Adrenal gland (tissue), 12 donors: ENCODE results near the gene MBD2. TPM values are rescaled to one million over a fixed set of nuclear protein-coding genes. Genes with fewer than 3 reads are reported as not detected.
"Not testable (repeated sequence)": the region's sequence is repeated elsewhere in the genome, so short reads cannot be mapped to it uniquely, and the experiment has no call there.

Source experiments
- DNase-seq, 7 donors: peaks; one replicate each; pipeline ENCODE4 v3.0.0-alpha.2; 2019 to 2020
- H3K27ac ChIP-seq, 5 donors: fragments of 200-600 bp; sonication (generic) in 4 of 5; 1 replicate in 3 of 5; 2 replicates in 2 of 5; pipeline versions ENCODE4 v1.5.1 to v1.8.0; 2016 to 2020; ENCODE audit warnings: mild to moderate bottlenecking in 1 of 5
- H3K27me3 ChIP-seq: fragments of 200-600 bp; 2 replicates; pipeline ENCODE4 v1.8.0; 2021
- H3K36me3 ChIP-seq, 2 donors: fragments of 200-600 bp; replicated peaks in 1 of 2; 1 replicate in 1 of 2; 2 replicates in 1 of 2; pipeline versions ENCODE4 v1.5.1 to v1.8.0; 2018 to 2022
- H3K4me1 ChIP-seq, 2 donors: fragments of 200-600 bp; replicated peaks in 1 of 2; 1 replicate in 1 of 2; 2 replicates in 1 of 2; pipeline versions ENCODE4 v1.5.1 to v1.8.0; 2018 to 2021
- H3K4me3 ChIP-seq, 4 donors: fragments of 200-600 bp; sonication (generic) in 3 of 4; one replicate each; pipeline ENCODE4 v1.5.1; 2016 to 2018
- H3K9me3 ChIP-seq, 3 donors: fragments of 200-600 bp; sonication (generic) in 1 of 3; replicated peaks in 1 of 3; 1 replicate in 2 of 3; 2 replicates in 1 of 3; pipeline versions ENCODE4 v1.5.1 to v1.8.0; 2016 to 2021
- CTCF ChIP-seq, 6 experiments: fragments of 450-650 bp in 4 of 6; fragments of 200-600 bp in 2 of 6; sonication (generic) in 1 of 6; IDR thresholded peaks; 1 replicate in 5 of 6; 2 replicates in 1 of 6; pipeline versions ENCODE4 v1.5.1 to v1.8.0; 2016 to 2021; ENCODE audit warnings: antibody characterized with exemption in 6 of 6, mild to moderate bottlenecking in 2 of 6, moderate library complexity in 1 of 6
- POLR2A ChIP-seq, 2 donors: fragments of 450-650 bp; IDR thresholded peaks; one replicate each; pipeline ENCODE4 v1.6.1; 2017; ENCODE audit warnings: antibody characterized with exemption in 2 of 2, mild to moderate bottlenecking in 2 of 2, moderate library complexity in 1 of 2
- WGBS, 4 donors: extraction: QIAGEN DNeasy Blood & Tissue Kit in 2 of 4; methylation state at CpG; one replicate each; pipeline versions ENCODE4 v1.1.5 to v1.1.7; 2013 to 2017; 5-methylcytosine and 5-hydroxymethylcytosine counted together
- intact Hi-C, 2 donors: fragments of 100-400 bp; cut with DNase I; formaldehyde crosslinking; loops; one replicate each; pipeline versions ENCODE4 v1.14.1 to v1.15.0; 2022 to 2023
- polyA plus RNA-seq, 3 donors: library from polyadenylated mRNA; stranded (reverse); fragments of 200-250 nt in 2 of 3; fragments of 350-450 nt in 1 of 3; fragmentation: Illumina TruSeq in 1 of 3; extraction: RNeasy Lipid Tissue Mini Kit (QIAGEN cat#74804) in 1 of 3; gene quantifications; one replicate each; pipeline ENCODE4 v1.2.3, GENCODE V29; 2013 to 2014
- total RNA-seq, 9 donors: library from RNA; depleted of rRNA in 4 of 9; stranded (reverse); fragments of >200 nt in 4 of 9; fragments of 120-200 nt in 1 of 9; fragmentation: NEBNext Ultra II Directional in 1 of 9; extraction: Animal tissue kit (Norgen Biotek cat#: 25700) in 1 of 9; gene quantifications; one replicate each; pipeline versions ENCODE4 v1.1.0 to v1.2.4, GENCODE V29; 2013 to 2023
- donor health status: healthy with polysubstance abuse.
- donor health status: Bipolar disorder and iron deficiency.
- donor health status: DM: yes; HTN: yes; CAD: no.
- donor health status: DM: no; HTN: no; CAD: no.
- donor health status: DM: no; HTN: no; CAD: no.
- donor health status: DM: yes; HTN: yes; CAD: no.

Gene MBD2
- total and polyA plus RNA-seq, 12 donors: 13.5 to 70.8 (median 30.1) TPM

GRCh38 chr18:54205959-54206358, 18.5 kb downstream of the MBD2 start:
- H3K27ac ChIP-seq: peak overlapping the region in 2 of 5 donors; percentile 18 to 27

GRCh38 chr18:54205448-54205847, 19.0 kb downstream of the MBD2 start:
- H3K27me3 ChIP-seq, H3K27ac ChIP-seq, DNase-seq, intact Hi-C loops, H3K9me3 ChIP-seq, H3K4me3 ChIP-seq: not testable (repeated sequence)
- Histone ChIP-seq H3K4me1 (peaks cover 12 to 38% of the 10 kb centered on the region in 2 donors), H3K36me3 (peaks cover 0 to 22% of the 10 kb centered on the region in 2 donors)
- WGBS, 4 donors: 86 to 92% (median 88%) methylated on average over 6 of the region's 6 CpGs

More at GRCh38 chr18:54205959-54206358, 18.5 kb downstream of the MBD2 start:
- intact Hi-C loops: no loop called here
- Histone ChIP-seq H3K36me3 (peaks cover 0 to 22% of the 10 kb centered on the region in 2 donors), H3K4me3 (peak overlapping the region in 1 of 4 donors; percentile 12), H3K9me3 (no peaks in the 10 kb centered on the region), H3K4me1 (peaks cover 12 to 39% of the 10 kb centered on the region in 2 donors), H3K27me3 (no peaks in the 10 kb centered on the region)
- DNase-seq: no peak
- TF ChIP-seq POLR2A (IDR thresholded peaks at IDR 0.05) (no peak), CTCF (IDR thresholded peaks at IDR 0.05) (no peak)
- WGBS, 4 donors: 11 to 21% (median 16%) methylated on average over 1 of the region's 1 CpG

GRCh38 chr18:54204883-54205282, 19.6 kb downstream of the MBD2 start:
- no peaks in the 10 kb centered on the region for H3K9me3 ChIP-seq
- DNase-seq: no peak
- intact Hi-C loops: no loop called here
- H3K27ac ChIP-seq: no peak overlapping the region
- H3K27me3 ChIP-seq: no peaks in the 10 kb centered on the region
- H3K4me3 ChIP-seq: no peak overlapping the region
- TF ChIP-seq CTCF (IDR thresholded peaks at IDR 0.05) (no peak), POLR2A (IDR thresholded peaks at IDR 0.05) (no peak)
- H3K4me1 ChIP-seq: peaks cover 12 to 32% of the 10 kb centered on the region in 2 donors
- 96 to 99% (median 97%) methylated on average over 5 of the region's 5 CpGs for WGBS, 4 donors
- H3K36me3 ChIP-seq: peaks cover 0 to 22% of the 10 kb centered on the region in 2 donors

GRCh38 chr18:54203914-54204313, 20.6 kb downstream of the MBD2 start:
- no peak overlapping the region for H3K27ac ChIP-seq
- H3K4me1 ChIP-seq: peaks cover 12 to 23% of the 10 kb centered on the region in 2 donors
- H3K9me3 ChIP-seq: no peaks in the 10 kb centered on the region
- no peak for TF ChIP-seq POLR2A (IDR thresholded peaks at IDR 0.05)
- TF ChIP-seq CTCF (IDR thresholded peaks at IDR 0.05): no peak
- H3K4me3 ChIP-seq: no peak overlapping the region
- no peak for DNase-seq
- intact Hi-C loops: no loop called here
- H3K27me3 ChIP-seq: no peaks in the 10 kb centered on the region
- H3K36me3 ChIP-seq: peaks cover 0 to 22% of the 10 kb centered on the region in 2 donors

- no peaks in the 10 kb centered on the region for H3K9me3 ChIP-seq
- H3K27me3 ChIP-seq: no peaks in the 10 kb centered on the region
- H3K4me3 ChIP-seq: no peak overlapping the region
- intact Hi-C loops: no loop called here
- H3K4me1 ChIP-seq: peaks cover 12 to 14% of the 10 kb centered on the region in 2 donors
- H3K27ac ChIP-seq: no peak overlapping the region
- peaks cover 0 to 22% of the 10 kb centered on the region in 2 donors for H3K36me3 ChIP-seq
- TF ChIP-seq CTCF (IDR thresholded peaks at IDR 0.05): no peak
- TF ChIP-seq POLR2A (IDR thresholded peaks at IDR 0.05): no peak
- DNase-seq: no peak
- 94 to 99% (median 97%) methylated on average over 4 of the region's 4 CpGs for WGBS, 4 donors
Measured at GRCh38 chr18:54202851-54203250, 21.6 kb downstream of the MBD2 start.
